ENCODE data around the gene HAGHL. TPM values are rescaled to one million over a fixed set of nuclear protein-coding genes. Genes with fewer than 3 reads are reported as not detected.

The HAGHL gene
- total and polyA plus RNA-seq, 2 of the 8 experiments (the other 6 are each of a cell fraction or from before 2014, with no cell fraction given), result 26.6 to 26.9 TPM

- H3K4me3 ChIP-seq (ENCODE audit: extremely low read depth in 1 of 4, insufficient read depth in 2 of 4, low read depth in 3 of 4, low read length in 4 of 4), result no peak overlapping the region
- ChIA-PET CTCF (ENCODE audit: partially characterized antibody) (interaction anchor here (1.3 to 33.4 kb wide), 6 partner anchors 9 to 82 kb away, joined by 3 to 977 read pairs (median 10); partner anchors contain the start of genes ANTKMT, CCDC78, CIAO3 and HAGHL), POLR2A (ENCODE audit: partially characterized antibody) (interaction anchor here (1.0 to 4.5 kb wide), 9 partner anchors 8 to 97 kb away, joined by 3 to 30 read pairs (median 5); partner anchors contain the start of genes ANTKMT, CCDC78, CIAO3 and GNG13)
- no peak overlapping the region for H3K23ac ChIP-seq (ENCODE audit: insufficient read length)
- 82% methylated on average over 11 of the region's 12 CpGs; no CpG with 5 or more reads in 1 of the 2 experiments for WGBS, 2 experiments (ENCODE audit: extremely low coverage in 1 of 2, insufficient coverage in 1 of 2, insufficient read length in 1 of 2, insufficient replicate concordance in 2 of 2, low coverage in 1 of 2, low lambda C conversion rate in 2 of 2, missing lambda C conversion rate in 1 of 2)
- no peak overlapping the region for H3K4me2 ChIP-seq (ENCODE audit: insufficient read depth in 1 of 2, low read depth in 2 of 2, low read length in 2 of 2)
- peaks cover 62 to 91% (median 87%) of the 10 kb centered on the region in 4 experiments for H3K27me3 ChIP-seq (replicated peaks in 1 of 4; ENCODE audit: control insufficient read depth in 3 of 4, extremely low read depth in 1 of 4, insufficient read depth in 3 of 4, low read length in 3 of 4)
- no peak overlapping the region for H4K91ac ChIP-seq (replicated peaks; ENCODE audit: insufficient read length, low read length)
- no peak overlapping the region for H3K18ac ChIP-seq (ENCODE audit: extremely low read depth, low read length)
- H3K56ac ChIP-seq (replicated peaks; ENCODE audit: insufficient read length, low read depth, low read length), result no peak overlapping the region
- H2BK20ac ChIP-seq (ENCODE audit: low read length), result no peak overlapping the region
- H3K79me2 ChIP-seq (ENCODE audit: control insufficient read depth in 1 of 2, insufficient read depth in 2 of 2, low read length in 2 of 2), result no peaks in the 10 kb centered on the region
- no peak for TF ChIP-seq TEAD4 (IDR thresholded peaks at IDR 0.05; ENCODE audit: low read depth, low read length)
- TF ChIP-seq RAD21 (IDR thresholded peaks at IDR 0.05 in 1 of 2, conservative IDR thresholded peaks at IDR 0.05 in 1 of 2; ENCODE audit: low read depth in 2 of 2, low read length in 2 of 2), result no peak
- TF ChIP-seq POLR2AphosphoS5 (IDR thresholded peaks at IDR 0.05; ENCODE audit: low read depth, low read length), result no peak
- TF ChIP-seq CTCF (IDR thresholded peaks at IDR 0.05; ENCODE audit: control extremely low read depth in 1 of 3, insufficient read depth in 1 of 3, low read depth in 1 of 3, low read length in 3 of 3), result 0 out of 4 replicates have a peak, but pooled peaks of 1 of the 3 experiments have one; percentile 2
- TF ChIP-seq KDM4A (IDR thresholded peaks at IDR 0.05; ENCODE audit: low read depth, low read length, severe bottlenecking), result no peak
- TF ChIP-seq YY1 (IDR thresholded peaks at IDR 0.05; ENCODE audit: low read depth, low read length), result no peak
- no peak overlapping the region for H2BK12ac ChIP-seq (ENCODE audit: low read depth, low read length)
- no peak overlapping the region for H2AFZ ChIP-seq (ENCODE audit: low read length)
- H3K79me1 ChIP-seq (ENCODE audit: low read depth, low read length), result no peaks in the 10 kb centered on the region
- DNase-seq (ENCODE audit: low read depth in 1 of 2, low spot score in 2 of 2) (no peak), FAIRE-seq (no peak)
- H3K36me3 ChIP-seq (ENCODE audit: control insufficient read depth in 2 of 4, insufficient read depth in 4 of 4, low read length in 3 of 4), result no peaks in the 10 kb centered on the region
- H3K4me1 ChIP-seq (replicated peaks in 1 of 4; ENCODE audit: control insufficient read depth in 3 of 4, insufficient read depth in 4 of 4, low read length in 3 of 4), result peaks cover 0 to 8% (median 2%) of the 10 kb centered on the region in 4 experiments; a peak in 4 of 7 replicates
- H3K9ac ChIP-seq (replicated peaks in 1 of 4; ENCODE audit: extremely low read depth in 1 of 4, low read depth in 3 of 4, low read length in 3 of 4), result no peak overlapping the region
- no peaks in the 10 kb centered on the region for H3K9me3 ChIP-seq (ENCODE audit: insufficient read depth in 2 of 2, low read depth in 1 of 2, low read length in 1 of 2)
- H2BK120ac ChIP-seq (replicated peaks; ENCODE audit: low read depth, low read length), result no peak overlapping the region
- no peak overlapping the region for H2BK15ac ChIP-seq (ENCODE audit: low read length)
- no peak overlapping the region for H4K8ac ChIP-seq (ENCODE audit: extremely low read depth, insufficient read depth, low read length)
- H3K23me2 ChIP-seq (ENCODE audit: low read depth, low read length), result peaks cover 12% of the 10 kb centered on the region; the same call in 1 of the 2 replicates
- no peak overlapping the region for H3K4ac ChIP-seq (replicated peaks; ENCODE audit: insufficient read length, low read depth, low read length)
- H2BK5ac ChIP-seq (ENCODE audit: low read depth, low read length), result no peak overlapping the region
- H3K27ac ChIP-seq (ENCODE audit: low read depth, low read length), result no peak overlapping the region
- peaks cover 8 to 30% of the 10 kb centered on the region in 2 experiments for H4K20me1 ChIP-seq (replicated peaks in 1 of 2; ENCODE audit: control insufficient read depth in 1 of 2, insufficient read depth in 2 of 2, low read length in 2 of 2)
- no peak overlapping the region for H3K14ac ChIP-seq (ENCODE audit: insufficient read length)
- no peak overlapping the region for H2AK5ac ChIP-seq (ENCODE audit: low read depth, low read length)
- H4K5ac ChIP-seq (ENCODE audit: insufficient read length, low read depth, low read length), result no peak overlapping the region
Observed at GRCh38 chr16:703406-703805, 23.5 kb upstream of the HAGHL start.

All from H1 (cell line).